NCI-H526 (cell line): ENCODE measurements around the gene SPTBN5.

Experiments used
- DNase-seq, 2 experiments: peaks; one replicate each; lab custom pipeline; 2025; lab: John Stamatoyannopoulos, UW

SPTBN5 gene

GRCh38 chr15:41824062-41824745 is 69.6 kb downstream of the SPTBN5 start:
- DNase-seq, result no peak

GRCh38 chr15:41823502-41823901 is 70.4 kb downstream of the SPTBN5 start:
- DNase-seq, result no peak

- no peak for DNase-seq
Observed at GRCh38 chr15:41822957-41823356, 70.9 kb downstream of the SPTBN5 start.

- DNase-seq, result no peak
Observed at GRCh38 chr15:41822471-41822870, 71.4 kb downstream of the SPTBN5 start.

- DNase-seq, result no peak
Observed at GRCh38 chr15:41821831-41822230, 72.0 kb downstream of the SPTBN5 start.

- DNase-seq, result no peak
Observed at GRCh38 chr15:41820791-41821423, 72.9 kb downstream of the SPTBN5 start.

- no peak for DNase-seq
Observed at GRCh38 chr15:41819455-41820050, 74.3 kb downstream of the SPTBN5 start.

GRCh38 chr15:41817781-41818180 is 76.1 kb downstream of the SPTBN5 start:
- no peak for DNase-seq

- no peak for DNase-seq
Observed at GRCh38 chr15:41817327-41817726, 76.5 kb downstream of the SPTBN5 start.

GRCh38 chr15:41816788-41817187 is 77.1 kb downstream of the SPTBN5 start:
- DNase-seq, result no peak

GRCh38 chr15:41814534-41814933 is 79.3 kb downstream of the SPTBN5 start:
- no peak for DNase-seq

GRCh38 chr15:41813426-41813825 is 80.4 kb downstream of the SPTBN5 start:
- no peak for DNase-seq

GRCh38 chr15:41812820-41813375 is 81.0 kb downstream of the SPTBN5 start:
- no peak for DNase-seq

- DNase-seq, result peak; percentile 49 to 87
Observed at GRCh38 chr15:41811432-41812195, 82.2 kb downstream of the SPTBN5 start.

GRCh38 chr15:41810651-41811431 is 83.0 kb downstream of the SPTBN5 start:
- no peak for DNase-seq

GRCh38 chr15:41809526-41810220 is 84.2 kb downstream of the SPTBN5 start:
- no peak for DNase-seq

GRCh38 chr15:41809121-41809520 is 84.7 kb downstream of the SPTBN5 start:
- no peak for DNase-seq

GRCh38 chr15:41806291-41807181 is 87.3 kb downstream of the SPTBN5 start:
- DNase-seq, result peak in 1 of 2 experiments; percentile 7

- no peak for DNase-seq
Observed at GRCh38 chr15:41805711-41806110, 88.1 kb downstream of the SPTBN5 start.
